Measurements from ENCODE around the gene CCDC102A. TPM values are rescaled to one million over a fixed set of nuclear protein-coding genes. Genes with fewer than 3 reads are reported as not detected.

CCDC102A gene
- total and polyA plus RNA-seq, 2 of the 13 experiments (the other 11 are each of a cell fraction or from before 2014, with no cell fraction given) = 2.1 to 2.8 TPM

- TF ChIP-seq ZNF142 (CRISPR knock-in tag; IDR thresholded peaks at IDR 0.05) = no peak
- no peak for TF ChIP-seq NFE2L1 (CRISPR knock-in tag; IDR thresholded peaks at IDR 0.05; ENCODE audit: borderline replicate concordance)
- no peak for TF ChIP-seq DMAP1 (CRISPR knock-in tag; IDR thresholded peaks at IDR 0.05)
- no peak for TF ChIP-seq TBX2 (CRISPR knock-in tag; IDR thresholded peaks at IDR 0.05; ENCODE audit: borderline replicate concordance)
- no peak for TF ChIP-seq HBP1 (CRISPR knock-in tag; IDR thresholded peaks at IDR 0.05; ENCODE audit: low read depth)
- no peak for TF ChIP-seq PHF20 (CRISPR knock-in tag; IDR thresholded peaks at IDR 0.05)
- no peak; the same call in 1 of the 2 replicates for TF ChIP-seq ZNF232 (CRISPR knock-in tag; IDR thresholded peaks at IDR 0.05; ENCODE audit: borderline replicate concordance)
- TF ChIP-seq NR3C1 (CRISPR knock-in tag; IDR thresholded peaks at IDR 0.05) = no peak
- no peak for TF ChIP-seq ZBTB7A (CRISPR knock-in tag; IDR thresholded peaks at IDR 0.05)
- TF ChIP-seq ARID4A (CRISPR knock-in tag; IDR thresholded peaks at IDR 0.05; ENCODE audit: borderline replicate concordance) = no peak
- TF ChIP-seq CCDC6 (CRISPR knock-in tag; IDR thresholded peaks at IDR 0.05) = no peak
- TF ChIP-seq ZBED4 (CRISPR knock-in tag; IDR thresholded peaks at IDR 0.05; ENCODE audit: borderline replicate concordance) = 0 out of 2 replicates have a peak, but pooled peaks have one; percentile 44
- no peak for TF ChIP-seq TOE1 (CRISPR knock-in tag; IDR thresholded peaks at IDR 0.05)
Observed at GRCh38 chr16:57519796-57520360, 16.5 kb downstream of the CCDC102A start (continued).

Data from HepG2 (cell line).